ENCODE measurements around the gene HK1.
"Not testable (repeated sequence)": the region's sequence is repeated elsewhere in the genome, so short reads cannot be mapped to it uniquely, and the experiment has no call there.

Gene HK1

GRCh38 chr10:69259547-69260243 is 18.6 kb upstream of the HK1 start:
- DNase-seq: no peak

- no peak for DNase-seq
Measured at GRCh38 chr10:69261184-69261583, 17.1 kb upstream of the HK1 start.

GRCh38 chr10:69262292-69262751 is 16.0 kb upstream of the HK1 start:
- no peak for DNase-seq

DNA sequence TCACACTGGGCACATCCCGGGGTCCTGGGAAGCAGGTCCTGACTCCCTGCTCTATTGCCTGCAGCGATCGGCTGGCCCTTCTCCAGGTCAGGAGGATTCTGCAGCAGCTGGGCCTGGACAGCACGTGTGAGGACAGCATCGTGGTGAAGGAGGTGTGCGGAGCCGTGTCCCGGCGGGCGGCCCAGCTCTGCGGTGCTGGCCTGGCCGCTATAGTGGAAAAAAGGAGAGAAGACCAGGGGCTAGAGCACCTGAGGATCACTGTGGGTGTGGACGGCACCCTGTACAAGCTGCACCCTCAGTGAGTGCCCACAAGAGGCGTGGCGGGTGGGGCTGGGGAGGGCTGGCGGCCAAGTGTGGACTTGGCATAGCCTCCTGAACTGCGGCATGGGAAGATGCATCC is 12.8 kb upstream of the HK1 start:
- no peak for DNase-seq

GRCh38 chr10:69268761-69269416 is 9.4 kb upstream of the HK1 start:
- no peak for DNase-seq

DNA sequence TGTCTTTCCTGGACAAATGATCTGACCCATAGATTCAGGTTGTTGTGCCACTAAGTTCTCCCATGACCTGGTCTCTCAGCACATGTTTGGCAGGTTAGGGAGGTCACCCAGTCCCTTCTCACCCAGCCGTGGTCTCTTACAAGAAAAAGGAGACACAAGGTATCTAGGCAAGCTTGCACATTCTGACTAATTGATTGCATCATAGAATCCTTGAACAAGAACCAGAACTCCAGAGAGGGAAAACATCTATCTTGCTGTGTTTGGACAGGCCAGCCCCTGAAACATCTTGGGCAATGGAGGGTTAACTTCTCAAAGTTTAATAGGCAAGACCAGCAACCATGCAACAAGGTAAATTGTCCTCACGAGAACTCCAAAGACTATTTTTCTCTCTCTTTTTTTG is 8.5 kb upstream of the HK1 start:
- DNase-seq: no peak

DNA sequence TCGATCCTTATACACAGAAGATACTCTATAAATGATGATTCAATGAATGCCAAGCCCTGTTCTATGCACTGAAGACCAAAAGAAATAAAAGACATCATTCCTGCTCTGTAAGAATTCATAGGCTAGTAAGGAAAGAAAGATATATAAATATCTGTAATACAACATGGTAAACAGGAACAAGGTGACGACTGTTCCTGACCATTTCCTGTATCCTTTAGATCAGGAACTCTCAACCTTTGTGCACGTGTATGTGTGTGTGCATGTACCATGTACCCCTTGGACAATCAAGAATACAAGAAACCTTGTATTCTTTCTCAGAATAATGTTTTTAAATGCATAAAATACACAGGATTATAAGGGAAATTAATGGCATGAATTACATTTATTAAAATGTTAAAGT is 7.3 kb upstream of the HK1 start:
- DNase-seq: no peak

GRCh38 chr10:69272624-69273023 is 5.7 kb upstream of the HK1 start:
- no peak for DNase-seq

DNA sequence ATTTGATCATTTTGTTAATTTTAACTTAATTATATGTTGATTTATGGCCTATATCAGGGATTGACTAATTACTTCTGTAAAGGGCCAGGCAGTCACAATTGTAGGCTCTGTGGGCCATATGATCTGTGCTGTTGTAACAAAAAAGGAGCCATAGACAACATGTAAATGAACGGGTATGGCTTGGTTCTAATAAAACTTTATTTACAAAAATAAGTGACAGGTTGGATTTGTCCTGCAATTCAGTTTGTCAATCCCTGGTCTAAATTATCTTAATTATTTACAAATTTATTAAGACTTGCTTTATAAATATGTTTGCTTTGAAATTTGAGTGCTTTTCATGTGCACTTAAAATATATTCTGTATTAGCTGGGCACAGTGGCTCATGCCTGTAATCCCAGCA is 2.9 kb upstream of the HK1 start:
- DNase-seq: no peak

- no peak for DNase-seq
Measured at GRCh38 chr10:69276503-69276902, 1.8 kb upstream of the HK1 start.

- no peak for DNase-seq
Measured at GRCh38 chr10:69279110-69279509, 814 bp downstream of the HK1 start.

DNA sequence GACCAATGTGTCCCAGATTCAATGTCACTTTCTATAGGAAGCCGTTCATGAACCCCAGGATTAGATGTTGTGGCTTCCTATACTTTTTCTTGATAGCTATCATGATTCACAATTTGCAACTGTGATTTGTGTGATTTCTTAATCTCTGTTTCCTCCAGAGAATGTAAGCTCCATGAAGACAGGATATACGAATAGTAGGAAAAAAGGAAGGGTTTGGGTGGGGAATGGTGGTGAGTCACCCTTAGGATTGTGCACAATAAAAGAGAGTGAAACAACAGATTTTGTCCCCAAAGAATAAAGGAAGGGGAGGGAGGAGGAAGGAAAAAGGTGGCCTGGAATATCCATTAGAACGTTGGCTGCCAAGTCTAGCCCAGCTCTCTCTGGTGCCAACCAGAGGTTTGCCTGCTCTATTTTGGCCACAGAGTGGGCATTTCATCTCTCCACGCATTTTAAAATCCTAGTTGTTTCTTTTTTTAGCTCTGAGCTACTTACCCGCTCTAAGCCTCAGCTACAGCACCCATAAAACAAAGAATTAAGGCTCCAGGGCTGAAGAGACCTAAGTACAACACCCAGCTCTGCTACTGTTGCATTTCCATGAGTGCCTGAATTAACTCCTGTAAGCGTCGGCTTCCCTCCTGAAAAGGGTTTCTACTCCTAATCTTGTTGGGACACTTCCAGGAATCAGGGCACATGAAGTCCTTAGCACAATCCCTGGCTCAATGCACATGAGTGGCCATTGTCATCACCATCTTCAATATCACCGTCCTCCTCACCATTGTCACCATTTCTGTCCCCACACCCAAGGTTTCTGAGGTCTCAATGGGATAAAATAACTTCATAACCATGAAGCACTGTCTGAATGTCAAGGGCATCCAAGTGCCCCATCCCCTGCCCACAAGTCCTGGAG is 3.5 kb downstream of the HK1 start:
- DNase-seq: no peak

GRCh38 chr10:69284402-69284801 is 6.1 kb downstream of the HK1 start:
- DNase-seq: not testable (repeated sequence)

GRCh38 chr10:69285699-69286098 is 7.4 kb downstream of the HK1 start:
- DNase-seq: no peak

DNA sequence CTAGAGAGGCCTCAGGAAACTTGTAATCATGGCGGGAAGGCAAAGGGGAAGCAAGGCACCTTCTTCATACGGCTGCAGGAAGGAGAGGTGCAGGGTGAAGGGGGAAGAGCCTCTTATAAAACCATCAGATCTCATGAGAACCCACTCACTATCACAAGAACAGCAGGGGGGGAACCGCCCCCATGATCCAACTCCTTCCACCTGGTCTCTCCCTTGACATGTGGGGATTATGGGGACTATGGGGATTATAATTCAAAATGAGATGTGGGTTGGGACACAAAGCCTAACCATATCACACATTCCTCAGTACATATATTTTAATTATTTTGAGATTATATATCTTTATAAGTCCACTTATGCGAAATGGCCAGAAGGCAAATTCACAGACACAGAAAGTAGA is 8.9 kb downstream of the HK1 start:
- DNase-seq: no peak

GRCh38 chr10:69290993-69291392 is 12.7 kb downstream of the HK1 start:
- no peak for DNase-seq

GRCh38 chr10:69292459-69292858 is 14.2 kb downstream of the HK1 start:
- DNase-seq: no peak

GRCh38 chr10:69295027-69295636 is 16.8 kb downstream of the HK1 start:
- no peak for DNase-seq

- DNase-seq: no peak
Measured at GRCh38 chr10:69303632-69304051, 25.3 kb downstream of the HK1 start.

DNA sequence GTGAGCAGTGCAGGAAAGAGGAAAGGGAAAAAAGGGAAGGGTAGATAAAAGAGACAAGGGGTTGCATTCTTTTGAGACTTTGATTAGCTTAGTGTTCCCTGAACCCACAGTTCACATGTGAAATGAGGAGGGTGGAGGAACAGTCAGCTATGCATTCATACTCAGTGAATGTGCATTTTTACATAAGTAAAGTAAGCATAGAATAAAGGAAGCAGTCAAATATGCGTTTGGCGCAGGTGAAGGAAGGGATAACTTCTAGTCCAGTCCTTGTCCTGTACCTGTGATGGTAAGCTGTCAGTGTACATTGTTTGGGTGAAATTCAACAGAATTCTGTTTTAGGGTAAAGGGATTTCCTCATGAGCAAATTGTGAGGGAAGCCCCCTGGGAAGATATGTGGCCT is 28.1 kb downstream of the HK1 start:
- DNase-seq: no peak

DNA sequence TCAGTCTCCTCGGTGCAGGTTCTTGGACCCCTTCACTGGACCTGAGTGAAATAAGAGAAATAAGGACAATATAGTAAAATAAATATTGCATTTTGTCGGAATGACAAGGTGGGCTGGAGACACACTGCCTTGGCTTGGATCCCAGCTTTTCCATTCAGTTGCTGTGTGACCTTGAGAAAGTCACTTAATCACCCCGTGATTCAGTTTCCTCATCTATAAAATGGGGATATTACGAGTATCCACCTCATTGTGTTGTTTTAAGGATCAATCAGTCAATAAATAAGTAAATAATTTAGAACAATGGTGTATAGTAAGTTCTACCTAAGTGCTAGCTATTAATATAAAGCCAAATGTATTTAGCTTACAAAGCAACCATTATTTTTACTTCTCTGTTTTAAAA is 29.1 kb downstream of the HK1 start:
- no peak for DNase-seq

DNA sequence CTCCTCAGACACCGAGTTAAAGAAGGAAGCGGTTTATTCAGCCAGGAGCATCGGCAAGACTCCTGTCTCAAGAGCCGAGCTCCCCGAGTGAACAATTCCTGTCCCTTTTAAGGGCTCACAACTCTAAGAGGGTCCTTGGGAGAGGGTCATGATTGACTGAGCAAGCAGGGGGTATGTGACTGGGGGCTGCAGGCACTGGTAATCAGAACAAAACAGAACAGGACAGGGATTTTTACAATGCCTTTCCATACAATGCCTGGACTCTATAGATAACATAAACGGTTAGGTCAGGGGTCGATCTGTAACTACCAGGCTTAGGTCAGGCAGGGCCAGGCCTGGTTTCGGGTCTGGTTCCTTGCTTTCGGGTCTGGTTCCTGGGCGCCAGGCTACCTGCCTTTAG is 30.0 kb downstream of the HK1 start:
- not testable (repeated sequence) for DNase-seq

GRCh38 chr10:69311309-69311708 is 33.0 kb downstream of the HK1 start:
- DNase-seq: no peak

Measured in SW 1271 (cell line).